HK-2 (cell line): ENCODE data around the gene FAM98B.

Source experiments
- DNase-seq: peaks from one replicate; pipeline ENCODE4 v3.0.0-alpha.2; 2018; ENCODE audit not compliant: unreplicated experiment

Gene FAM98B

DNA sequence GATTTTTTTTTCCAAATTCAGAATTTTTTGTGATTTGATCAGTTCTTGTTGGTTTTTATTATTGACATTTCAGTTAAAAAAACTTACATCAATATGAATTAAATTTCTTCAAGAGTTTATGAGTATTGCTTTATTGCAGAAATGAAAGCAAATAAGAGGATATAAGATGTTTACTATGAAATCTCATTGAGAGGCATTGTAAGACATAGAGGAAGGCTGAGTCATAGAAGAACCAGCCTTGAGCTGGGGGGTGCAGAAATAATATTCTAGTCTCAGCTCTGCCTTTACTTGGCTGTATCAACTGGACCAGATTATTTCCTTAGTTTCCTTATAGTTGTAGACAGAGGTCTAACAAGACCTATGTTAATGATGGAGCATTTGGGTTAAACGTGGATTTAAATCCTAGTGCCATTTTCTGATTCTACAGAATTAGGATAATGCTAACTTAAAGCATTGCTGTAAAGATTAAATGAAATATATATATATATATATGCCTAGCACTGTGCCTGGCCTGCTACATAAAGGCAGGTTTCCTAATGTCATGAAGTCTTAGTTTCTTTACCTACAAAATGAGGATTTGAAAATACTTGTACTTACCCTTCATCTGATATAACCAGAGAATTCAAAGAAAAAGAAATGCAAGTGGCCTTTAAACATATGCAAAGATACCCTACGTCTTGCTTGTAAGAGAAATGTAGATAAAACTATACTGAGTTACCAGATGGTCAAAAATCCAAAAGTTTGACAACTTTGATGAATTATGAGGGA, 7.3 kb downstream of the FAM98B start:
- DNase-seq: no peak

- no peak for DNase-seq
Measured at GRCh38 chr15:38463893-38464292, 10.0 kb downstream of the FAM98B start.

DNA sequence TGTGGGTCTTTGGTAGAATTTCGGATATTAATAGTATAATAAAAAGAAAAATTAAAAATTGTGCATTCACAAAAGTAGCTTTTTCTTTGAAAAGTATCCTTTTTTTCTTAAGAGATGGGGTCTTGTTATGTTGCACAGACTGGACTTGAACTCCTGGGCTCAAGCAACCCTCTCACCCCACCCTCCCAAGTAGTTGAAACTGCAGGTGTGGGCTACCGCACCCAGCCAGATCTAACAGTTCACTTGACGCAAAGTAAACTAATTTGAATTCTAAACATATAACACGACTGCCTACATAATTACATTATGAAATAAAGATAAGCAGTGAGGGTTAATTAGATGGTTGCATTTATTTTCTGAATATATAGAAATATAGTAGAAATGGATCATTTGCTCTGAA, 10.7 kb downstream of the FAM98B start:
- DNase-seq: no peak

GRCh38 chr15:38470816-38471215, 16.9 kb downstream of the FAM98B start:
- DNase-seq: no peak

GRCh38 chr15:38471974-38472373, 18.0 kb downstream of the FAM98B start:
- DNase-seq: no peak

GRCh38 chr15:38474155-38474757, 20.3 kb downstream of the FAM98B start:
- no peak for DNase-seq

DNA sequence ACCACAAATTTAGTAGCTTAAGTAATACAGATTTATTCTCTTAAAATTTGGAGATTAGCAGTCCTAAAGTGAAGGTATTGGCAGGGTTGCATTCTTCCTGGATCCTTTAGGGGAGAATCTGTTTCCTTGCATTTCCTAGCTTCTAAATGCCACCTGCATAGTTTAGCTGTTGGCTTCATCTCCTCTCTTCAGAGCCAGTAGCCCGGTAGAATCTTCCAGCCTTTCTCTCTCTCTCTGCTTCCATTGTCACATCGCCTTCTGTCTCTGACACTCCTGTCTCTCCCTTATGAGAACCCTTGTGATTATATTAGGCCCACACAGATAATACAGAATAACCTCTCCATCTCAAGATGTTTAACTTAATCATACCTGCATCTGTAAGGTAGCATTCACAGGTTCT, 21.4 kb downstream of the FAM98B start:
- DNase-seq: no peak

DNA sequence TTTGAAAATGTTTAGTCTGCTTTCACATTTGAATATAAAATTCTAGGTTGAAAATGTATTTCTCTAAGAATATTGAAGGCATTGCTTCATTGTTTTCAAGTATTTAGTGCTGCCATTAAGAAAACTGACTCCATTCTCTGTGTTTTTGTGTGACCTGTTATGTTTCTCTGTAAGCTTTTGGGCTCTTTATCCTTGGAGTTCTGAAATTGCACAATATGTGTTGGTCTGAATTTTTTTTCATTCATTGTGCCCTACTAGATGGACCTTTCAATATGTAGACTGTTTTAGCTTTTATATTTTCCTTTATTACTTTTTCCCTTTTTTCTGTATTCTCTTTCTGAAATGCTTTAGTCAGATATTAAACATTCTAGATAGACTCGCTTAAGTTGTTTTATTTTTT, 22.2 kb downstream of the FAM98B start:
- no peak for DNase-seq

GRCh38 chr15:38477637-38478036, 23.7 kb downstream of the FAM98B start:
- no peak for DNase-seq

DNA sequence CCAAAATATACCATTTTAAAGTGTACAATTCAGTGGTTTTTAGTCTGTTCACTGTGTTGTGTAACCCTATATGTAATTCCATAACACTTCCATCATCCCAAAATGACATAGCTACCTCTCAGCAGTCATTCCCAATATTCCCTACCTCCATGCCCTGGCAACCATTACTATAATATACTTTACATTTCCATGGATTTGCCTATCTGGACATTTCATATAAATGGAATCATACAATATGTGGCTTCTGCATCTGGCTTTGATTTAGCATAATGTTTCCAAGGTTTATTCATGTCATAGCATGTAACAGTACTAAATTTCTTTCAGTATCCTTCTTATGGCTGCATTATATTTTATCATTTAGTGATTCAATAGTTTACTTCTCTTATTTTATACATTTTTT, 25.3 kb downstream of the FAM98B start:
- no peak for DNase-seq

DNA sequence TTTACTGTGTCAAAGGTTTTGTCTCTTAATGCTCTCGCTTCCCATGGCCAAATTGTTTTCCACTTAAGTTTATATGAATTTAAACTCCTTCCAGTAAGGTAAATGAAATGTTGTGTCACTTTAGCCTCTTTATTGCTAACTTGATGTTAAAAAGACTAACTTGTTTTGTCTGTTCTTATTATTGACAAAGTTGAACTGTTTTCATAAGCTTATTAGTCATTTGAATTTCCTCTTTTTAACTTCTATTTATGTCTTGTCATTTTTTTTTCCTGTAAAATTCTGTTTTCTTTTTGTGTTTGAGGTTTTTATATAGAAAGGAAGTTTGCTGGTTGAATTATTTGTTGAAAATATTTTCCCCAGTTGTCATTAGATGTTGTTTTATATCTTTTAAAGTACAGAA, 25.8 kb downstream of the FAM98B start:
- DNase-seq: no peak

DNA sequence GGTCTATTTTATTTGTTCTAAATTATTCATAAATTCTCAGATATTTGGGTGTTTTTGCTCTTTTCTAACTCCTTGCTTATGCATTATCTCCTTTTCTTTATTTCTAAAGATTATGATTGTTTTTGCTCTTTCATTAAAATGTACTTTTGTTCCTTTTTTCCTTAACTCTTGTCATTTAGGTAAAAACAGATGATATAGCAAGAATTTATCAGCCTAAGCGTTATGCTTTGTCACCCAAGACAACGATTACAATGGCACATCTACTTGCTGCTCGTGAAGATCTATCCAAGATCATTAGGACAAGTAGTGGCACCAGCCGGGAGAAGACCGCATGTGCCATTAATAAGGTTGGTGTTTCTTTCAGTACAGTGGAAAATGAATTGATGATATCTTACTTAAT, 27.2 kb downstream of the FAM98B start:
- no peak for DNase-seq

- no peak for DNase-seq
Measured at GRCh38 chr15:38481761-38482160, 27.8 kb downstream of the FAM98B start.

GRCh38 chr15:38482572-38482971, 28.6 kb downstream of the FAM98B start:
- DNase-seq: no peak

GRCh38 chr15:38486936-38487335, 33.0 kb downstream of the FAM98B start:
- DNase-seq: no peak

DNA sequence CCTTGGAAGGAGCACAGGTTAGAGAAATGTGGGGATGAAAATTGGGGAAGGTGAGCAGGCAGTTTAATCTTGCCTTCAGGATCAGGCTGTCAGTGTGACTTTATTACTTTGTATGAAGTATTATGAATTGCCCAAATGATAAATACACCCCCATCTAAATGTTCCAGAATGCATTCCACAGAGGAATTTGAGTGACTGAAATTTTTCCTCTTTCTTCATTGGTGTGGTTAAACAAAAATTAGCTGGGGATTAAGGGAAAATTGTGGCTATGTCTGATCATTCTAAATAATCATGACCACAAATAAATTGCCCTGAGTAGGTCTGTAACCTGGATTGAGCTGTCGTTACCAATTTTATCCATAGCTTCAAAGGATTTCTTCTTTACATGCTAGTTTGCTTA, 33.5 kb downstream of the FAM98B start:
- no peak for DNase-seq

- no peak for DNase-seq
Measured at GRCh38 chr15:38490242-38490922, 36.5 kb downstream of the FAM98B start.

- no peak for DNase-seq
Measured at GRCh38 chr15:38496151-38496550, 42.2 kb downstream of the FAM98B start.

- no peak for DNase-seq
Measured at GRCh38 chr15:38499651-38500050, 45.7 kb downstream of the FAM98B start.

DNA sequence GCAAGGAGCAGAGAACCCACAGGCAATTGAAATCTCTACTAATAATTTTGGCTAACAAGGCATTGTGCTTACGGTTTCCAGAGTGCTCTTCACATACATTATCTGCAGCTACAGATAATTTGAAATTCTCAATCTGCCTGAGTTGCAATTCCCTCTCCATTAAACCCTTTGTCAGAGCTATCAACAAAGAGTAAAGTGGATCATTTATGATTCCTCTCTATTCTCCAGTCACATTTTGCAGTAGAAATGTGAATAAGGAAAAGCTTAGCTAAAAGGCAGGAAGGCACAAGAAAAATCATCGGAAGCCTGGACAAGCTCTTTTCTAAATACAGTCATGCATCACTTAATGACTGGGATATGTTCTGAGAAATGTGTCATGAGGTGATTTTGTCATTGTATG, 49.6 kb downstream of the FAM98B start:
- DNase-seq: no peak

DNA sequence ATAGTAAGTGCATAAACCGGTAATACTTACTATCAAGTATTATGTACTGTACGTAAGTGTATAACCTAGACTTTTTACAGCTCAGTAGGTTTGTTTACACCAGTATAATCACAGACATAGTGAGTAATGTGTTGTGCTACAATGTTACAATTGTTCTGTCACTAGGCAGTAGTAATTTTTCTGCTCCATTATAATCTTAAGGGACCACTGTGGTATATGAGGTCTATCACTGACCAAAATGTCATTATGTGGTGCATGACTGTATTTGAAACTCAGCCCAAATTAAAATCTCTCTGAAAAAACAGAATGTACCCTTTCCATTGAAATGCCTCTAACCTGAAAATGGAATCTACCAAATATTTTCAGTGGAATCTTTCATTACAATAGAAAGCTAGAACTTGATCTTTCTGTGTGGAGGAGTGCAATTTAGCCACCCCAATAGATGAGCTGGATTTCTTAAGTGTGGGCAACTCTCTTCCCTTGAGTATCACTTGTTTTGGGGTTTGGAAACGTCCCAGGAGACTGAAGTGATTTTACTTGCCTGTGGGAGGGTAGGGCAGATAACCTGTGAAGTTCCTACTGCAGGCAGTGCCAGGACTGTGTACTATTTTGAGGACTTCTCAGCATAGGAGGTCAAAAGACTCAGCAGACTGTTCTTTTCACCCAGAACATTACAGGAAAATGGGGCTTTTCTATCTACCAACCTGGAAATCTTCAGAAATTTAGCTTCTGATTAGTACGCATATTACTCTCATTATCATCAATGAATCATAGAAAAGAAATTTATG, 50.9 kb downstream of the FAM98B start:
- DNase-seq: no peak

GRCh38 chr15:38506997-38507396, 53.1 kb downstream of the FAM98B start:
- no peak for DNase-seq
